Left colon (tissue), 2 donors: ENCODE measurements around the gene RNF208. TPM values are rescaled to one million over a fixed set of nuclear protein-coding genes. Genes with fewer than 3 reads are reported as not detected.

ENCODE experiments used
- ATAC-seq: fragments of 200-7000 bp; cut with Tn5 transposase; one replicate; pipeline ENCODE4 v1.9.1; 2020; ENCODE audit warnings: mild to moderate bottlenecking, moderate library complexity
- DNase-seq, 2 donors: peaks; one replicate each; pipeline ENCODE4 v3.0.0-alpha.2; 2020
- intact Hi-C, 2 donors: fragments of 100-400 bp; cut with DNase I in 1 of 2; cut with micrococcal nuclease in 1 of 2; formaldehyde crosslinking; loops; one replicate each; pipeline versions ENCODE4 v1.11.2 to v1.14.0; 2022; cut with DNase I, micrococcal nuclease
- total RNA-seq, 2 donors: library from RNA; stranded (reverse); fragmentation: NEBNext Ultra II Directional; extraction: Animal tissue kit (Norgen Biotek cat#: 25700); gene quantifications; one replicate each; pipeline ENCODE4 v1.2.1, GENCODE V29; 2021
- donor health status: DM: no; HTN: no; CAD: no.
- donor health status: DM: yes; HTN: yes; CAD: no.

The RNF208 gene
- total RNA-seq, 2 donors from 2014 or later: 5.1 to 9.7 TPM

DNA sequence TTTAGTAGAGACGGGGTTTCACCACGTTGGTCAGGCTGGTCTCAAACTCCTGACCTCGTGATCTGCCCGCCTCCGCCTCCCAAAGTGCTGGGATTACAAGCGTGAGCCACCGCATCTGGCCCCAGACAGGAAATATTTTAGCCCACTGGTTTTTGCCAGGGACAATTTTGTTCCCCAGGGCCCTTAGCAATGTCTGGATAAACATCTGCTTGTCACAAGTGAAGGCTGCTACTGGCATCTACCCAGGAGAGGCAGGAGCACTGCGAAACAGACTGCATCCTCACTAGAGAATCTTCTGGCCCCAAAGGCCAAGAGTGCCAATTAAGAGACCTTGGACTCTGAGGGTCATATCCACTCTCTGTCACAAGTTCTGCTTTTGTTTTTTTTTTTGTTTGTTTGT lies 19.1 kb downstream of the RNF208 start:
- DNase-seq (no peak), ATAC-seq (no peak)
- intact Hi-C loops: no loop called here

GRCh38 chr9:137201205-137201868 lies 20.7 kb downstream of the RNF208 start:
- intact Hi-C loops: no loop called here
- ATAC-seq (no peak), DNase-seq (no peak)

GRCh38 chr9:137200311-137201204 lies 21.5 kb downstream of the RNF208 start, which contains the start of gene TPRN:
TPRN (minus strand) TSS chr9:137200741; CDS start chr9:137200711, 30 bp downstream.
- ATAC-seq (peak; percentile 71), DNase-seq (peak; percentile 99 to 100)
- intact Hi-C loops: no loop called here

DNA sequence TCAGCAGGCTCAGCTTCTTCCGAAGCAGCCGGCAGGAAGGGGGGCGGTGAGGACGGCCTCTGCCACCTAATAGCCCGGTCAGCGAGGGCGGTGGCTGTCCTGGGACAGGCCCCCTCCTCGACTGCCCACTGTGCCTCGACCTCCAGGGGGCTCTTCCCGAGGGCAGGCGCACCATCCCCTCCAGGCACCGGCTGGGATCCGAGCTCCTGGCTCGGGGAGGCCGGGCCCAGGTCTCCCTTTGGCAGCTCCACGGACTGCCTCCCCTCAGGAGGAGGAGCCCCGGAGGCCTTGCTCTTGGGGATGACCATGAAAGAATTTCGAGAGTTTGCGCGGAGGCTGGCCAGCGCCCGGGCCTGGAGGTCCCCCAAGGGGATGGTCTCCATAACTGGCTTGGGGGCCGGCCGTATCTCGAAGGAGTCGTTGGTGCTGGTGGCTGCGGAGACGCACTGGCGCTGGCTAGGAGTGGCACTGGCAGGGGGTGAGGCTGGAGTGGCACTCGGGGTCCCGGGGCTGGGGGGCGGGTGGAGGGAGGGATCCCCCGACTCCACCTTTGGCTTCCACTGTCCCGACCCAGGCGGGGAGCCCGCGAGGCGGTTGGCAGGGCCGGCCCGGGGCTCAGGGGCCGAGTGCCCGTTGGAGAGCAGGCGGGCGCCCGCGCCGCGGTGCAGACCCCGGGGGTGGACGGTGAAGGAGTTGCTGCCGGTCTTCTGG lies 22.5 kb downstream of the RNF208 start:
- DNase-seq (peak in 1 of 2 donors; percentile 30), ATAC-seq (no peak)
- intact Hi-C loops: no loop called here

DNA sequence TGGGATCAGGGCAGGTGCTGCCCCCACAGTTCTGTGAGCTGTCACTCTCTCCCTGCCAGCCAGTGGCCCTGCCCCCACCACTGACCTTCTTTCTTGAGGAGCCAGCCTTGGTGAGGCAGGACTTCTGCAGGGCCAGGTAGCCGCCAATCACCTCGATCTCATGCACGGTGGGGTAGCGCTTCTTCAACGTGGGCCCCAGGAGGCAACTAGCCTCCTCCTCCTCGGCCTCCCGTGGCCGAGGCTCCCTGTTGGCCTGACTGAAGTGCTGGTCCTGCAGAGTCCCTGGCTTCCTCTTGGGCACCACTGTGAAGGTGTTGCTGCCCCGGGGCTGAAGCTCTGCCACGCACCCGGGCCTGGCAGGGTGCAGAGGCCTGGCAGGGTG lies 23.1 kb downstream of the RNF208 start:
- ATAC-seq (no peak), DNase-seq (peak in 1 of 2 donors; percentile 41)

DNA sequence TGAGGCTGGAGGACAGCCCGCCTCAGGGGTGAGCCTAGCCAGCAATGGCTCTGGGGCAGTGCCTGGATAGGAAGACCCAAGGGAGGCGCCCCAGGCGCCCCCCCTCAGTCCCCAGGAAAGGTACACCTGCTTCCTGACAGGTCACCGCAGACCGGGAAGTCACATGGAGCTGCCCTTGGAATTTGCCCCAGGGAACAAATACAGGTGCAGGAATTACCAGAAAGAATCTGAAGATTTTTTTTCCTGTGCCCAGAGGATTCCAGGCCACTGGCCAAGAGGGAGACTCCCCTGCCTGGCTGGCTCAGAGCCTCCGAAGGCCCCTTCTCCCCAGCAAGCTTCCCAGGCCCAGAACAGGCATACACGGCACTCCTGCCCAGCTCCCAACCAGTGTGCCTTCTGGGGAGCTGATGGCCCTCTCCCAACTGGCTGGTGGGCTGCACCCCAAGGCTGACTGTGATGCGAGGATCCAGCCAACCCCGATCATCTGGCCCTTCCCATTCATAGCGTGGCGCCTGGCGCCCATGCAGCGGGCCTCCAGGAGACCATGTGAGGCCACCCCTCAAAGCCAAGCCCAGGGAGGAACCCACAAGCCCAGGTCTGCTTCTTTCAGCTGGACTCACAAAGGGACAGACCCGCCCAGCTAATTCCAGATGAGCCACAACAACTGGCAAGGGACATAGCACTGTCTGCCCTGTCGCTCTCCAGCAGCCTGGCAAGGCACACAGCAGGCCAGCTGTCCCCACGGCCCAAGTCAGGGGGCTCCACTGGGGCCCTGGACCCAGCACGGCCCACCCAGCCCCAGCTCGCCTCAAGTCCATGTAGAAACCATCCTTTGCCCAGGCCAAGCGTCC lies 23.8 kb downstream of the RNF208 start:
- intact Hi-C loops: no loop called here
- peak; percentile 73 to 89 for DNase-seq
- ATAC-seq: peak; percentile 38

More for the DNA sequence above, 23.1 kb downstream of the RNF208 start:
- intact Hi-C loops: no loop called here

GRCh38 chr9:137195525-137196220 lies 26.4 kb downstream of the RNF208 start:
- intact Hi-C loops: no loop called here
- peak; percentile 55 for ATAC-seq
- peak; percentile 90 to 93 for DNase-seq

- DNase-seq (peak; percentile 85 to 86), ATAC-seq (peak; percentile 51)
- intact Hi-C loops: loop anchor here in 1 of 2 donors (5.0 kb wide), 1 partner anchor 53 kb away; no protein-coding TSS in a partner anchor
Measured at GRCh38 chr9:137194909-137195308, 27.1 kb downstream of the RNF208 start.

GRCh38 chr9:137194388-137194787 lies 27.7 kb downstream of the RNF208 start:
- DNase-seq (peak in 1 of 2 donors; percentile 54), ATAC-seq (no peak)
- intact Hi-C loops: loop anchor here in 1 of 2 donors (5.0 kb wide), 1 partner anchor 52 kb away; no protein-coding TSS in a partner anchor

GRCh38 chr9:137193771-137194170 lies 28.3 kb downstream of the RNF208 start:
- intact Hi-C loops: loop anchor here in 1 of 2 donors (5.0 kb wide), 1 partner anchor 51 kb away; no protein-coding TSS in a partner anchor
- ATAC-seq: no peak
- peak in 1 of 2 donors; percentile 18 for DNase-seq

DNA sequence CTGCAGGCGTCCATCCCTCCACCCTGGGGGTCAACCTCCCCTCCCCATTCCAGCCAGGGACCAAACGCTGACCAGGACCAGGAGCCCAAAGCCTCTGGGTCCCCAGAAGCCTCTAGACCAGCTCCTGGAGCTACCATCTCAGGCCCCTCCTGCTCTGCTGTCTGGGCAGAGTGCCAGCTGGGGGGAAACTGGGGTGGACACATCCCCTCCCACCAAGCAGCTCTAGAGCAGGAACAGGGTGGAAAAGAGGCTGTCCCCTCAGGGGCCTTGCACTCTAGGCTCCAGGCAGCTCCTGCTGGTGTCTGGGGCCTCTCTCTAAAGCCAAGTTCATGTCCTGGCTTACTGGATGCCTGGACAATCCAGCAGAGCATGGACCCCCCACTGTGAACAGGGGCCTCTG lies 29.2 kb downstream of the RNF208 start:
- DNase-seq: peak in 1 of 2 donors; percentile 6
- intact Hi-C loops: loop anchor here in 1 of 2 donors (5.0 kb wide), 1 partner anchor 51 kb away; no protein-coding TSS in a partner anchor
- ATAC-seq: no peak

DNA sequence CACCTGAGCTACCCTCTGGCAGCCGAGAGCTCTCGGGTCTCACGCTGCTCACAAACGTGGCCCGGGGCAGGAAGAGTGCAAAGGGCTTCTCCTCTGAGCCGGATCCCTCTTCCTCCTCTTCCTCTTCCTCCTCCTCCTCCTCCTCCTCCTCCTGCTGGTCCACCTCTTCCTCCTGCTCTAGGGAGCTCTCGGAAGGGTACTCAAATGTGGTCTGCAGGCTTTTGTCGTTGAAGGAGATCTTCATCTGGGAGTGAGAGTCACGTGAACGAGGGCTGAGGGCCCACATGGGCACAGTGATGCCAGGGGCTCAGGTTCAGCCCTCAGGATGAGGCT lies 29.6 kb downstream of the RNF208 start:
- intact Hi-C loops: loop anchor here in 1 of 2 donors (5.0 kb wide), 1 partner anchor 50 kb away; no protein-coding TSS in a partner anchor
- DNase-seq (no peak), ATAC-seq (no peak)

- intact Hi-C loops: loop anchor here in 1 of 2 donors (5.0 kb wide), 1 partner anchor 50 kb away; no protein-coding TSS in a partner anchor
- DNase-seq: peak in 1 of 2 donors; percentile 12
- ATAC-seq: no peak
Measured at GRCh38 chr9:137191691-137192447, 30.2 kb downstream of the RNF208 start.

- DNase-seq (peak in 1 of 2 donors; percentile 9), ATAC-seq (no peak)
- intact Hi-C loops: loop anchor here in 1 of 2 donors (5.0 kb wide), 1 partner anchor 49 kb away; no protein-coding TSS in a partner anchor
Measured at GRCh38 chr9:137191245-137191644, 30.8 kb downstream of the RNF208 start.

- DNase-seq (peak in 1 of 2 donors; percentile 32), ATAC-seq (no peak)
- intact Hi-C loops: loop anchor here in 1 of 2 donors (5.0 kb wide), 1 partner anchor 48 kb away; no protein-coding TSS in a partner anchor
Measured at GRCh38 chr9:137190315-137190856, 31.7 kb downstream of the RNF208 start.
